Thyroid gland (tissue), 4 donors: ENCODE measurements around the gene MBD1. TPM values are rescaled to one million over a fixed set of nuclear protein-coding genes. Genes with fewer than 3 reads are reported as not detected.

Source experiments
- DNase-seq, 2 donors: peaks; one replicate each; pipeline ENCODE4 v3.0.0-alpha.2; 2019
- H3K27ac ChIP-seq, 3 donors: fragments of 200-600 bp; sonication (generic); 1 replicate in 2 of 3; 2 replicates in 1 of 3; pipeline ENCODE4 v1.5.1; 2016 to 2019; ENCODE audit warnings: mild to moderate bottlenecking in 1 of 3, moderate library complexity in 1 of 3
- H3K27me3 ChIP-seq: fragments of 200-600 bp; sonication (generic); one replicate; pipeline ENCODE4 v1.5.1; 2019
- H3K36me3 ChIP-seq, 2 donors: fragments of 200-600 bp; sonication (generic); one replicate each; pipeline ENCODE4 v1.5.1; 2016 to 2019
- H3K4me1 ChIP-seq, 2 donors: fragments of 200-600 bp; sonication (generic); one replicate each; pipeline ENCODE4 v1.5.1; 2017 to 2019
- H3K4me3 ChIP-seq, 3 donors: fragments of 200-600 bp; sonication (generic); replicated peaks in 1 of 3; 1 replicate in 2 of 3; 2 replicates in 1 of 3; pipeline ENCODE4 v1.5.1; 2016; ENCODE audit warnings: mild to moderate bottlenecking in 1 of 3
- H3K9me3 ChIP-seq: fragments of 200-600 bp; sonication (generic); one replicate; pipeline ENCODE4 v1.5.1; 2017
- POLR2A ChIP-seq, 2 donors: fragments of 450-650 bp; IDR thresholded peaks; one replicate each; pipeline ENCODE4 v1.6.1; 2017; ENCODE audit warnings: antibody characterized with exemption in 2 of 2, mild to moderate bottlenecking in 2 of 2, moderate library complexity in 1 of 2
- WGBS, 2 donors: methylation state at CpG; one replicate each; pipeline ENCODE4 v1.1.5; 2017; 5-methylcytosine and 5-hydroxymethylcytosine counted together
- intact Hi-C: fragments of 100-400 bp; cut with DNase I; formaldehyde crosslinking; loops from one replicate; pipeline ENCODE4 v1.15.1; 2023
- total RNA-seq, 4 donors: library from RNA; depleted of rRNA; stranded (reverse); fragments of >200 nt; gene quantifications; one replicate each; pipeline ENCODE4 v1.2.3, GENCODE V29; 2016
- TF ChIP-seq, protein P1 (sequence below), 6 experiments: fragments of 200-600 bp in 3 of 6; fragments of 450-650 bp in 3 of 6; sonication (generic) in 3 of 6; IDR thresholded peaks; one replicate each; pipeline ENCODE4 v1.5.1; 2016 to 2019; ENCODE audit warnings: antibody characterized with exemption in 6 of 6, mild to moderate bottlenecking in 2 of 6, inconsistent platforms in 1 of 6, moderate library complexity in 1 of 6

Gene MBD1
- total RNA-seq, 4 donors from 2014 or later, result 62.6 to 98.8 (median 90.6) TPM

DNA sequence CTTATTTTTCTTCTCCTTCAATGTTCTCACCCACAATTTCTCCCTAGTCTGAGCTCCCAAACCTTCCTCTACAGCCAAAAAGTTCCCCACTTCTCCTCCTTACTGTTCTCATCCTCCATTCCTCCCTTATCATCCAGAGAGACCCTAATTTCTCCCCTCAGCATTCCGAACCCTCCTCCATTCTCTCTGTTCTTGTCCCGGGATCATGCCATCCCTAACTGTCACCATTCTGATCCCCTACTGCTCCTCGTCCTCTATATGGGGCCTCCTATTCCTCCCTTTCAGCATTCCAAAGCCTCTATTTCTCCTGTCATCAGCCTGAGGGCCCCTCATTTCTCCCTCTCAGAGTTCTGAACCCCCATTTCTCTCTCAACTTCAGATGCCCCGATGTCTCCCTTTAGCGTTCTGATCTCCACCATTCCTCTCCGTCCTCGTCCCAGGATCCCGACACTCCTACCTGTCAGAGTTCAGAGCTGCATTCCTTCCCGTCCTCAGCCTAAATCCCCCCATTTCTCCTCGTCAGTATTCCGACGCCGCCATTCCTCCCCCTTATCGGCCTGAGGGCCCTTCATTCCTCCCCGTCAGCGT, 522 bp downstream of the MBD1 start:
- peaks cover 23 to 26% of the 10 kb centered on the region in 2 donors for H3K36me3 ChIP-seq
- H3K4me3 ChIP-seq, result peak overlapping the region; percentile 62 to 85 (median 65)
- H3K9me3 ChIP-seq, result no peaks in the 10 kb centered on the region
- H3K27ac ChIP-seq, result peak overlapping the region; percentile 92 to 94 (median 94)
- 2% methylated on average over 16 of the region's 16 CpGs for WGBS, 2 donors
- no peak for DNase-seq
- TF ChIP-seq, protein P1, sequence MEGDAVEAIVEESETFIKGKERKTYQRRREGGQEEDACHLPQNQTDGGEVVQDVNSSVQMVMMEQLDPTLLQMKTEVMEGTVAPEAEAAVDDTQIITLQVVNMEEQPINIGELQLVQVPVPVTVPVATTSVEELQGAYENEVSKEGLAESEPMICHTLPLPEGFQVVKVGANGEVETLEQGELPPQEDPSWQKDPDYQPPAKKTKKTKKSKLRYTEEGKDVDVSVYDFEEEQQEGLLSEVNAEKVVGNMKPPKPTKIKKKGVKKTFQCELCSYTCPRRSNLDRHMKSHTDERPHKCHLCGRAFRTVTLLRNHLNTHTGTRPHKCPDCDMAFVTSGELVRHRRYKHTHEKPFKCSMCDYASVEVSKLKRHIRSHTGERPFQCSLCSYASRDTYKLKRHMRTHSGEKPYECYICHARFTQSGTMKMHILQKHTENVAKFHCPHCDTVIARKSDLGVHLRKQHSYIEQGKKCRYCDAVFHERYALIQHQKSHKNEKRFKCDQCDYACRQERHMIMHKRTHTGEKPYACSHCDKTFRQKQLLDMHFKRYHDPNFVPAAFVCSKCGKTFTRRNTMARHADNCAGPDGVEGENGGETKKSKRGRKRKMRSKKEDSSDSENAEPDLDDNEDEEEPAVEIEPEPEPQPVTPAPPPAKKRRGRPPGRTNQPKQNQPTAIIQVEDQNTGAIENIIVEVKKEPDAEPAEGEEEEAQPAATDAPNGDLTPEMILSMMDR (IDR thresholded peaks at IDR 0.05), result no peak
- no peak for TF ChIP-seq POLR2A (IDR thresholded peaks at IDR 0.05)
- no peaks in the 10 kb centered on the region for H3K27me3 ChIP-seq
- peaks cover 17% of the 10 kb centered on the region in 2 donors for H3K4me1 ChIP-seq
- intact Hi-C loops, result loop anchor here (10.0 kb wide), 1 partner anchor 74 kb away; no protein-coding TSS in a partner anchor

DNA sequence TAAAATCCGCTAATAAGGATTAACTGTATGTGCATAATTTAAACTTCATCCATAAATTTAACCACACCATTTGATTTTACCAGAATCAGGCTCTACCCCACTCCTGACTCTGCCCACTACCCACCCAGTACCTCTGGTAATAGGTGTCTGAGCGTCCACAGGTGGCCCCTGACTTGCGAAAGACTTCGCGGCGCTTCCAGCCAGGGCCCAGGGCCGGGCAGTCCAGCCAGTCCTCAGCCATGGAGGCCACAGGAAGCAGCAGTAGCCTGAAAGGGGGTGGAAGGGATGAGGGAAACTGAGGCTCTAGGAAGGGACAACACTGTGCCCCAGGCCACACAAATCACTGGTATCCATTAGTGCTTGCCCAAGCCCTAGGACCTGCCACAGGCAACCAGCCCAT, 1.6 kb downstream of the MBD1 start:
- H3K4me3 ChIP-seq, result no peak overlapping the region
- WGBS, 2 donors, result 92 to 94% methylated on average over 7 of the region's 7 CpGs
- peaks cover 34 to 36% of the 10 kb centered on the region in 2 donors for H3K36me3 ChIP-seq
- no peaks in the 10 kb centered on the region for H3K27me3 ChIP-seq
- intact Hi-C loops, result loop anchor here (10.0 kb wide), 1 partner anchor 75 kb away; no protein-coding TSS in a partner anchor
- TF ChIP-seq POLR2A (IDR thresholded peaks at IDR 0.05), result no peak
- TF ChIP-seq, protein P1 (IDR thresholded peaks at IDR 0.05), result no peak
- H3K9me3 ChIP-seq, result no peaks in the 10 kb centered on the region
- DNase-seq, result no peak
- H3K27ac ChIP-seq, result no peak overlapping the region
- peaks cover 17% of the 10 kb centered on the region in 2 donors for H3K4me1 ChIP-seq

DNA sequence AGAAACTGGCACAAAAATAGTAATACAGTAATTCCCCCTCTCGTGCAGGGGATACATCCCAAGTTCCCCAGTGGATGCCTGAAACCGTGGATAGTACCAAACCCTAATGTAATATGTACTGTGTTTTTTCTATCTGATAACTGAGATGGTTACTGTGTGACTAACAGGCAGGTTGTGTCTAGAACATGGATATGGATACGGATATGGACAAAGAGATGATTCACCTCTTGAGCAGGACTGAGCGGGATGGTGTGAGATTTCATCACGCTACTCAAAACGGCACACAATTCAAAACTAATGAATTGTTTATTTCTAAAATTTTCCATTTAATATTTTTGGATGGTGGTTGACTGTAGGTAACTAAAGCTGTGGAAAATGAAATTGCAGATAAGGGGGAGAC, 3.4 kb downstream of the MBD1 start:
- H3K4me3 ChIP-seq, result no peak overlapping the region
- intact Hi-C loops, result no loop called here
- H3K27ac ChIP-seq, result no peak overlapping the region
- peaks cover 17% of the 10 kb centered on the region in 2 donors for H3K4me1 ChIP-seq
- no peak for DNase-seq
- H3K36me3 ChIP-seq, result peaks cover 42 to 43% of the 10 kb centered on the region in 2 donors
- TF ChIP-seq, protein P1 (IDR thresholded peaks at IDR 0.05), result no peak
- no peaks in the 10 kb centered on the region for H3K27me3 ChIP-seq
- WGBS, 2 donors, result 91 to 92% methylated on average over 6 of the region's 6 CpGs
- H3K9me3 ChIP-seq, result no peaks in the 10 kb centered on the region

DNA sequence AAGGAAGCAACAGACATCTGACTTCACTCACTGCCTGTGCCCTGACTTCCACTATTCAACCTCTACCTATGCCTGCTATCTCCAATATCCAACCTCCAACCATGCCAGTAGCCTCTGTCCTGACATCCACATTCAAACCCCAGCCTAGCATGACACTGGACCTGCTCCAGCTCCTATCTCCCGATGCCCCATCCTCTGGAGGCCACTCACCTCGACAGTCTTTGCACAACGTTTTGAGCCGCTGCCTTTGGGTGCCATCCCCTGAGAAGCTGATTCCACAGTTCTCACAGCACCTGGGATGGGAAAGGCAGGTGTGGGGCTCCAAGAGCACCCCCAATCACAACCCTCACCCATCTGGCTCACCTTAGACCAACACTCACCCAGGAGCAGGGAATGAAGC, 4.9 kb downstream of the MBD1 start:
- Histone ChIP-seq H3K27me3 (no peaks in the 10 kb centered on the region), H3K9me3 (no peaks in the 10 kb centered on the region), H3K4me1 (peaks cover 11 to 13% of the 10 kb centered on the region in 2 donors), H3K36me3 (peaks cover 57% of the 10 kb centered on the region in 2 donors), H3K27ac (no peak overlapping the region), H3K4me3 (no peak overlapping the region)
- WGBS, 2 donors, result 88 to 91% methylated on average over 4 of the region's 4 CpGs
- no peak for TF ChIP-seq POLR2A (IDR thresholded peaks at IDR 0.05)
- TF ChIP-seq, protein P1 (IDR thresholded peaks at IDR 0.05), result no peak
- intact Hi-C loops, result no loop called here
- DNase-seq, result no peak

DNA sequence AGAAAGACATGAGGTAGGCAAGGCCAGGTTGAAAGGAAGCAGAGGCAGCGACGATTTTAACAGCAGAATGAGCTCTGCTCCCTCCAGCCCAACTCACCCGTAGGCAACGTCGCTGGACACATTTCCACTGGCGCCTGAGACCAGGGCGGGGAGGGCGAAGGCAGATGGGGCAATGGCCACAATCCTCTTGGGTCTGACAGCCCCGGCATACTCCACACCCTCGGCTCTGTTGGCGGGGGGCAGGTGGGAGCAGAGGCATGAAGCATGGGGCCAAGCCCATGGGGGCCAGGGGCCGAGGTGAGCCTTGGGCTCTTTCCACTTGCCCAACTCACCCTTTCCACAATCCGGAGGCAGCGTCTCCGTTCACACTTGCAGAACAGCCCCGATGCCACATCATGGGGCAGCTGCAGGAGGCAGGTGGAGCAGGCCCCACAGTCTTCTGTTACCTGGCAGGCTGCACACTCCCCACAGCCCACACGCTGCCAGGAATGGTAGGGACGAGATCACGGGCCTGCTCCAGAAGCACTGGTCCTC, 5.8 kb downstream of the MBD1 start:
- no peak for DNase-seq
- TF ChIP-seq, protein P1 (IDR thresholded peaks at IDR 0.05), result no peak
- TF ChIP-seq POLR2A (IDR thresholded peaks at IDR 0.05), result no peak
- H3K36me3 ChIP-seq, result peaks cover 62 to 63% of the 10 kb centered on the region in 2 donors
- H3K27me3 ChIP-seq, result no peaks in the 10 kb centered on the region
- peaks cover 11 to 12% of the 10 kb centered on the region in 2 donors for H3K4me1 ChIP-seq
- H3K4me3 ChIP-seq, result no peak overlapping the region
- intact Hi-C loops, result no loop called here
- no peak overlapping the region for H3K27ac ChIP-seq
- H3K9me3 ChIP-seq, result no peaks in the 10 kb centered on the region
- 96 to 98% methylated on average over 16 to 18 of the region's 19 CpGs for WGBS, 2 donors
